ENCODE measurements around the gene POLR1D.

Gene POLR1D

GRCh38 chr13:27639186-27639585 lies 17.5 kb downstream of the POLR1D start:
- no peak overlapping the region for H3K4me3 ChIP-seq (ENCODE audit: control insufficient read depth, low read depth, low read length)
- TF ChIP-seq CTCF (IDR thresholded peaks at IDR 0.05; ENCODE audit: control insufficient read depth, insufficient read depth, low read depth, low read length, missing control alignments): no peak
- DNase-seq (ENCODE audit: low read depth): no peak

GRCh38 chr13:27641711-27642502 lies 20.2 kb downstream of the POLR1D start:
- TF ChIP-seq CTCF (IDR thresholded peaks at IDR 0.05; ENCODE audit: control insufficient read depth, insufficient read depth, low read depth, low read length, missing control alignments): no peak
- H3K4me3 ChIP-seq (ENCODE audit: control insufficient read depth, low read depth, low read length): no peak overlapping the region
- DNase-seq (ENCODE audit: low read depth): no peak

- no peak overlapping the region for H3K4me3 ChIP-seq (ENCODE audit: control insufficient read depth, low read depth, low read length)
- no peak for DNase-seq (ENCODE audit: low read depth)
- no peak for TF ChIP-seq CTCF (IDR thresholded peaks at IDR 0.05; ENCODE audit: control insufficient read depth, insufficient read depth, low read depth, low read length, missing control alignments)
These were observed 21.8 kb downstream of the POLR1D start for GRCh38 chr13:27643334-27644132.

- TF ChIP-seq CTCF (IDR thresholded peaks at IDR 0.05; ENCODE audit: control insufficient read depth, insufficient read depth, low read depth, low read length, missing control alignments): no peak
- DNase-seq (ENCODE audit: low read depth): peak; percentile 47
- no peak overlapping the region for H3K4me3 ChIP-seq (ENCODE audit: control insufficient read depth, low read depth, low read length)
These were observed 22.6 kb downstream of the POLR1D start for GRCh38 chr13:27644302-27644701.

- H3K4me3 ChIP-seq (ENCODE audit: control insufficient read depth, low read depth, low read length): no peak overlapping the region
- TF ChIP-seq CTCF (IDR thresholded peaks at IDR 0.05; ENCODE audit: control insufficient read depth, insufficient read depth, low read depth, low read length, missing control alignments): no peak
- no peak for DNase-seq (ENCODE audit: low read depth)
These were observed 28.6 kb downstream of the POLR1D start for GRCh38 chr13:27650312-27650711.

- no peak for DNase-seq (ENCODE audit: low read depth)
- no peak for TF ChIP-seq CTCF (IDR thresholded peaks at IDR 0.05; ENCODE audit: control insufficient read depth, insufficient read depth, low read depth, low read length, missing control alignments)
- no peak overlapping the region for H3K4me3 ChIP-seq (ENCODE audit: control insufficient read depth, low read depth, low read length)
These were observed 32.4 kb downstream of the POLR1D start for GRCh38 chr13:27654059-27654458.
